Endothelial cell of umbilical vein (primary cell): Measurements from ENCODE around the gene MRFAP1. TPM values are rescaled to one million over a fixed set of nuclear protein-coding genes. Genes with fewer than 3 reads are reported as not detected.

ENCODE experiments used
- BruUV-seq: library from RNA; stranded (reverse); fragments of 400-500 nt; replicated peaks from 2 replicates; lab custom pipeline; 2021; lab: Mats Ljungman, UMichigan
- CTCF ChIA-PET: fragments of 300-600, 350-600 bp; sonication (Branson Sonifier 250); formaldehyde crosslinking; loops from one replicate; lab custom pipeline; 2021; ENCODE audit warnings: antibody characterized with exemption, inconsistent platforms; lab: Charles Lee
- POLR2A ChIA-PET: fragments of 300-600, 350-600 bp; sonication (Branson Sonifier 250); formaldehyde crosslinking; loops from one replicate; lab custom pipeline; 2021; ENCODE audit warnings: antibody characterized with exemption, inconsistent platforms; lab: Charles Lee
- DNase-seq: peaks from one replicate; pipeline ENCODE4 v3.0.0-alpha.2; 2011; ENCODE audit warnings: low read depth, low spot score
- FAIRE-seq: peaks from 2 replicates; lab custom pipeline; 2011; peaks lifted over from hg19 to GRCh38; lab: Jason Lieb, UNC
- H2AFZ ChIP-seq: 2 replicates; pipeline ENCODE4 v1.6.0; 2012; ENCODE audit warnings: low read depth, low read length, control low read depth, inconsistent platforms
- H3K27ac ChIP-seq: 2 replicates; pipeline ENCODE4 v1.5.1; 2011; ENCODE audit warnings: low read depth, mild to moderate bottlenecking, control low read depth, low read length, moderate library complexity; ENCODE audit not compliant: insufficient read depth
- H3K27me3 ChIP-seq, 2 experiments: 2 replicates each; pipeline versions ENCODE4 v1.6.0 to v1.6.1; 2011; ENCODE audit warnings: low read length in 2 of 2, mixed read lengths in 1 of 2; ENCODE audit not compliant: control insufficient read depth in 2 of 2, insufficient read depth in 2 of 2
- H3K36me3 ChIP-seq, 2 experiments: 2 replicates in 1 of 2; 3 replicates in 1 of 2; pipeline ENCODE4 v1.5.1; 2011; ENCODE audit warnings: low read length in 2 of 2, mild to moderate bottlenecking in 1 of 2, moderate library complexity in 1 of 2; ENCODE audit not compliant: control insufficient read depth in 2 of 2, insufficient read depth in 2 of 2; ENCODE audit errors: extremely low read depth in 1 of 2
- H3K4me1 ChIP-seq: 3 replicates; pipeline ENCODE4 v1.5.1; 2011; ENCODE audit warnings: mild to moderate bottlenecking, low read length; ENCODE audit not compliant: control insufficient read depth, insufficient read depth; ENCODE audit errors: extremely low read depth
- H3K4me2 ChIP-seq: 2 replicates; pipeline ENCODE4 v1.6.1; 2011; ENCODE audit warnings: low read length, control low read depth, mixed read lengths; ENCODE audit not compliant: insufficient read depth
- H3K4me3 ChIP-seq, 3 experiments: fragments of 200-600 bp in 1 of 3; sonication (generic), shearing (Covaris generic) in 1 of 3; replicated peaks in 1 of 3; 2 replicates each; pipeline ENCODE4 v1.5.1; 2011 to 2016; ENCODE audit warnings: control low read depth in 3 of 3, low read length in 3 of 3, mild to moderate bottlenecking in 2 of 3, inconsistent platforms in 1 of 3, low read depth in 1 of 3, moderate library complexity in 1 of 3; ENCODE audit not compliant: insufficient read depth in 1 of 3
- H3K79me2 ChIP-seq: 2 replicates; pipeline ENCODE4 v1.6.0; 2012; ENCODE audit warnings: low read length, inconsistent platforms; ENCODE audit not compliant: control insufficient read depth, insufficient read depth
- H3K9ac ChIP-seq: replicated peaks from 2 replicates; pipeline ENCODE3; 2011; ENCODE audit warnings: low read length, control low read depth; ENCODE audit not compliant: insufficient read depth; ENCODE audit errors: extremely low read depth
- H3K9me1 ChIP-seq: replicated peaks from 3 replicates; pipeline ENCODE4 v1.6.0; 2011; ENCODE audit warnings: mild to moderate bottlenecking, low read length; ENCODE audit not compliant: control insufficient read depth, insufficient read depth; ENCODE audit errors: extremely low read depth
- H3K9me3 ChIP-seq: replicated peaks from 2 replicates; pipeline ENCODE4 v1.5.1; 2012; ENCODE audit warnings: low read length, inconsistent platforms; ENCODE audit not compliant: control insufficient read depth, insufficient read depth
- H4K20me1 ChIP-seq: replicated peaks from 2 replicates; pipeline ENCODE3; 2011; ENCODE audit warnings: mild to moderate bottlenecking, low read length; ENCODE audit not compliant: control insufficient read depth, insufficient read depth; ENCODE audit errors: extremely low read depth
- CTCF ChIP-seq, 2 donors: IDR thresholded peaks; 1 replicate in 1 of 2; 2 replicates in 1 of 2; pipeline ENCODE4 v1.5.1; 2011; ENCODE audit warnings: low read length in 2 of 2, mild to moderate bottlenecking in 2 of 2, moderate library complexity in 2 of 2, control low read depth in 1 of 2, inconsistent platforms in 1 of 2, low read depth in 1 of 2; ENCODE audit not compliant: insufficient read depth in 1 of 2; ENCODE audit errors: extremely low read depth in 1 of 2
- EZH2 ChIP-seq: IDR thresholded peaks from 2 replicates; pipeline ENCODE4 v1.6.1; 2012; ENCODE audit warnings: borderline replicate concordance, low read depth, mild to moderate bottlenecking, moderate library complexity, low read length, inconsistent platforms; ENCODE audit not compliant: severe bottlenecking
- FOS ChIP-seq: IDR thresholded peaks from 2 replicates; pipeline ENCODE4 v1.6.1; 2011; ENCODE audit warnings: mild to moderate bottlenecking, low read length, moderate library complexity, borderline replicate concordance; ENCODE audit not compliant: insufficient read depth
- GATA2 ChIP-seq: IDR thresholded peaks from 2 replicates; pipeline ENCODE4 v1.7.0; 2011; ENCODE audit warnings: low read depth, mild to moderate bottlenecking, moderate library complexity, mixed read lengths, low read length; ENCODE audit not compliant: insufficient read length, insufficient read depth
- JUN ChIP-seq: IDR thresholded peaks from 2 replicates; pipeline ENCODE4 v1.6.1; 2011; ENCODE audit warnings: borderline replicate concordance, low read depth; ENCODE audit not compliant: insufficient read length, insufficient read depth
- MYC ChIP-seq: IDR thresholded peaks from one replicate; pipeline ENCODE4 v1.6.1; 2011; ENCODE audit warnings: mild to moderate bottlenecking, low read depth, low read length
- POLR2A ChIP-seq: IDR thresholded peaks from 2 replicates; pipeline ENCODE4 v1.6.1; 2012; ENCODE audit warnings: low read depth, mild to moderate bottlenecking, control low read depth, low read length
- POLR2AphosphoS5 ChIP-seq: IDR thresholded peaks from 2 replicates; pipeline ENCODE4 v1.6.1; 2012; ENCODE audit warnings: low read depth, mild to moderate bottlenecking, control low read depth, low read length, moderate library complexity; ENCODE audit not compliant: insufficient read depth
- dilution Hi-C: fragments of 300-500 bp; cut with MboI; formaldehyde crosslinking; loops from one replicate; pipeline ENCODE4 v1.15.0; 2019; ENCODE audit warnings: low sequenced_read_pairs; ENCODE audit not compliant: extremely low pct_ligation_motif_present
- intact Hi-C: fragments of 100-400 bp; cut with micrococcal nuclease; formaldehyde crosslinking; loops from one replicate; pipeline ENCODE4 v1.10.0; 2022
- polyA plus RNA-seq, 4 experiments: library from polyadenylated mRNA; depleted of rRNA in 3 of 4; stranded (reverse) in 3 of 4; unstranded in 1 of 4; fragments of >200 nt; gene quantifications; 2 replicates each; pipeline versions ENCODE4 v1.2.1 to v1.2.3, GENCODE V29; 2011 to 2012; ENCODE audit warnings: missing spikeins in 1 of 4
- total RNA-seq: library from RNA; stranded (reverse); gene quantifications from 2 replicates; pipeline ENCODE4 v1.2.3, GENCODE V29; 2021
- TF ChIP-seq, protein P1 (sequence below): IDR thresholded peaks from 2 replicates; pipeline ENCODE4 v1.6.1; 2011; ENCODE audit not compliant: insufficient read depth, insufficient read length

Gene MRFAP1
- total and polyA plus RNA-seq, 2 donors (not counting 3 experiments of a cell fraction or from before 2014, with no cell fraction given): 170 to 317 TPM

- H3K9ac ChIP-seq: no peak overlapping the region
- no peak for DNase-seq
- no peak overlapping the region for H3K27ac ChIP-seq
- H2AFZ ChIP-seq: no peak overlapping the region
- H3K9me3 ChIP-seq: no peaks in the 10 kb centered on the region
- no peaks in the 10 kb centered on the region for H3K27me3 ChIP-seq
- H4K20me1 ChIP-seq: no peaks in the 10 kb centered on the region
- dilution Hi-C loops (no loop called here), intact Hi-C loops (no loop called here)
- ChIA-PET CTCF (no interaction called here), POLR2A (no interaction called here)
- H3K79me2 ChIP-seq: no peaks in the 10 kb centered on the region
- no TSS peak for BruUV-seq
- no peak overlapping the region for H3K4me2 ChIP-seq
- FAIRE-seq: no peak
- TF ChIP-seq FOS: no peak
- TF ChIP-seq JUN: no peak
- TF ChIP-seq, protein P1, sequence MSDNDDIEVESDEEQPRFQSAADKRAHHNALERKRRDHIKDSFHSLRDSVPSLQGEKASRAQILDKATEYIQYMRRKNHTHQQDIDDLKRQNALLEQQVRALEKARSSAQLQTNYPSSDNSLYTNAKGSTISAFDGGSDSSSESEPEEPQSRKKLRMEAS: no peak
- no peak for TF ChIP-seq EZH2
- no peaks in the 10 kb centered on the region for H3K9me1 ChIP-seq
- no peak overlapping the region for H3K4me3 ChIP-seq
- H3K36me3 ChIP-seq: peaks cover 0 to 12% of the 10 kb centered on the region in 2 experiments
- no peaks in the 10 kb centered on the region for H3K4me1 ChIP-seq
Observed at GRCh38 chr4:6607368-6608055, 33.0 kb upstream of the MRFAP1 start.

- no peak for FAIRE-seq
- H3K9ac ChIP-seq: no peak overlapping the region
- ChIA-PET POLR2A (no interaction called here), CTCF (no interaction called here)
- no peaks in the 10 kb centered on the region for H3K4me1 ChIP-seq
- H2AFZ ChIP-seq: no peak overlapping the region
- TF ChIP-seq GATA2 (no peak), POLR2A (no peak), POLR2AphosphoS5 (no peak), EZH2 (no peak), MYC (no peak), FOS (no peak), CTCF (IDR thresholded peaks at IDR 0.05; ENCODE audit: extremely low read depth in 1 of 2, insufficient read depth in 1 of 2, low read depth in 1 of 2, low read length in 2 of 2) (no peak), JUN (no peak)
- TF ChIP-seq, protein P1: no peak
- no peaks in the 10 kb centered on the region for H3K9me3 ChIP-seq
- H3K4me3 ChIP-seq: no peak overlapping the region
- no TSS peak for BruUV-seq
- no peaks in the 10 kb centered on the region for H3K27me3 ChIP-seq
- no peak overlapping the region for H3K27ac ChIP-seq
- intact Hi-C loops: no loop called here
- H3K36me3 ChIP-seq: peaks cover 0 to 14% of the 10 kb centered on the region in 2 experiments
- dilution Hi-C loops: no loop called here
- no peak for DNase-seq
- no peaks in the 10 kb centered on the region for H4K20me1 ChIP-seq
- H3K79me2 ChIP-seq: no peaks in the 10 kb centered on the region
- H3K4me2 ChIP-seq: no peak overlapping the region
- no peaks in the 10 kb centered on the region for H3K9me1 ChIP-seq
Observed at GRCh38 chr4:6608758-6609414, 31.6 kb upstream of the MRFAP1 start.
